Stimulated activated CD8-positive, alpha-beta memory T cell treated with anti-CD3 and anti-CD28 coated beads, Interleukin-4, amount 100 ng/mL, for 24 hours (primary cell): ENCODE results near the gene SIK1.

Source experiments
- DNase-seq: peaks from one replicate; pipeline ENCODE4 v3.0.0-alpha.2; 2020; ENCODE audit warnings: low read depth

The SIK1 gene

GRCh38 chr21:43367296-43367695 lies 59.6 kb downstream of the SIK1 start:
- no peak for DNase-seq

GRCh38 chr21:43366656-43367055 lies 60.3 kb downstream of the SIK1 start:
- DNase-seq, result no peak

- no peak for DNase-seq
Measured at GRCh38 chr21:43365611-43366426, 61.1 kb downstream of the SIK1 start.

- no peak for DNase-seq
Measured at GRCh38 chr21:43364851-43365424, 62.0 kb downstream of the SIK1 start.
